ENCODE data around the gene ERICH6B.

DNA sequence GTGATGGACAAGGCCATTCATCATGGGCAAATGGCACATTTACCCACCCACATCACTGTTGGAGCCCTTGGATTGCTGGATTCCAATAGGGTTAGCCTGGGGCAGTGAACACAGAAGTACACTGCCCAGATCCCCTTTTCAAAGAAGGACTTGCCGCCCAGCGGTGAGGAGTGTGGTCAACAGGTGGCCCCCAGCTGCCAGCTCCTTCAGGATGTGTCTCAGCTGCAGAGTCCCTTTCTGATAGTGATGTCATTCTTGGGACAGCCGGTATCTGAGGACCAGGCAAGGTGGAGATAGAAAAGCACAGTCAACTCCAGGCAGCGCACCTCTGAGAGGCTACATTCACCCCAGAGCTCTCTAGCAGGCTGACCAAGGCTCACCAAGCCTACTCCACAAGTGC lies 16.9 kb downstream of the ERICH6B start:
- TF ChIP-seq, protein P1, sequence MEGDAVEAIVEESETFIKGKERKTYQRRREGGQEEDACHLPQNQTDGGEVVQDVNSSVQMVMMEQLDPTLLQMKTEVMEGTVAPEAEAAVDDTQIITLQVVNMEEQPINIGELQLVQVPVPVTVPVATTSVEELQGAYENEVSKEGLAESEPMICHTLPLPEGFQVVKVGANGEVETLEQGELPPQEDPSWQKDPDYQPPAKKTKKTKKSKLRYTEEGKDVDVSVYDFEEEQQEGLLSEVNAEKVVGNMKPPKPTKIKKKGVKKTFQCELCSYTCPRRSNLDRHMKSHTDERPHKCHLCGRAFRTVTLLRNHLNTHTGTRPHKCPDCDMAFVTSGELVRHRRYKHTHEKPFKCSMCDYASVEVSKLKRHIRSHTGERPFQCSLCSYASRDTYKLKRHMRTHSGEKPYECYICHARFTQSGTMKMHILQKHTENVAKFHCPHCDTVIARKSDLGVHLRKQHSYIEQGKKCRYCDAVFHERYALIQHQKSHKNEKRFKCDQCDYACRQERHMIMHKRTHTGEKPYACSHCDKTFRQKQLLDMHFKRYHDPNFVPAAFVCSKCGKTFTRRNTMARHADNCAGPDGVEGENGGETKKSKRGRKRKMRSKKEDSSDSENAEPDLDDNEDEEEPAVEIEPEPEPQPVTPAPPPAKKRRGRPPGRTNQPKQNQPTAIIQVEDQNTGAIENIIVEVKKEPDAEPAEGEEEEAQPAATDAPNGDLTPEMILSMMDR (conservative IDR thresholded peaks at IDR 0.05; ENCODE audit: low read length) = no peak
- TF ChIP-seq EZH2phosphoT487 (IDR thresholded peaks at IDR 0.05; ENCODE audit: borderline replicate concordance, low read depth, low read length) = no peak
